ENCODE measurements around the gene DAAM1. TPM values are rescaled to one million over a fixed set of nuclear protein-coding genes. Genes with fewer than 3 reads are reported as not detected.

The DAAM1 gene
- total RNA-seq, 2 experiments from 2014 or later = 30.1 to 72.8 TPM

GRCh38 chr14:59265808-59266207 is 77.3 kb downstream of the DAAM1 start:
- no peak overlapping the region for H2AFZ ChIP-seq (ENCODE audit: low read length)
- CTCF ChIA-PET (ENCODE audit: unreplicated experiment) = no interaction called here
- BruUV-seq (replicated peaks) = no TSS peak

GRCh38 chr14:59267046-59267445 is 78.6 kb downstream of the DAAM1 start:
- Histone ChIP-seq H3K27ac (ENCODE audit: low read depth, low read length, poor library complexity, severe bottlenecking) (no peak overlapping the region), H3K4me2 (ENCODE audit: low read length) (no peak overlapping the region), H3K36me3 (ENCODE audit: insufficient read depth, low read length) (peaks cover 84% of the 10 kb centered on the region), H4K20me1 (ENCODE audit: insufficient read depth, low read length) (no peaks in the 10 kb centered on the region), H3K79me2 (ENCODE audit: insufficient read depth, low read depth, low read length) (peaks cover 2% of the 10 kb centered on the region; the same call in 1 of the 2 replicates), H3K9me2 (ENCODE audit: insufficient read depth, low read length) (no peaks in the 10 kb centered on the region), H3K4me1 (ENCODE audit: insufficient read depth, low read length, poor library complexity, severe bottlenecking) (peaks cover 13% of the 10 kb centered on the region), H3K4me3 (ENCODE audit: low read depth, low read length, poor library complexity, severe bottlenecking) (no peak overlapping the region), H2AFZ (ENCODE audit: low read length) (no peak overlapping the region), H3K9me3 (ENCODE audit: low read length) (no peaks in the 10 kb centered on the region)
- TF ChIP-seq CTCF (conservative IDR thresholded peaks at IDR 0.05; ENCODE audit: low read length) (no peak), EZH2phosphoT487 (IDR thresholded peaks at IDR 0.05; ENCODE audit: borderline replicate concordance, low read depth, low read length) (no peak)
- no peak for DNase-seq (ENCODE audit: low spot score)
- POLR2A ChIA-PET = interaction anchor here (0.6 to 1.2 kb wide), 4 partner anchors 11 to 123 kb away, joined by 3 read pairs; no protein-coding TSS in a partner anchor
- CTCF ChIA-PET (ENCODE audit: unreplicated experiment) = no interaction called here
- intact Hi-C loops (cut with micrococcal nuclease; ENCODE audit: unreplicated experiment) = no loop called here
- no TSS peak for BruUV-seq (replicated peaks)

More at GRCh38 chr14:59265808-59266207, 77.3 kb downstream of the DAAM1 start:
- Histone ChIP-seq H3K9me3 (ENCODE audit: low read length) (no peaks in the 10 kb centered on the region), H3K4me1 (ENCODE audit: insufficient read depth, low read length, poor library complexity, severe bottlenecking) (peaks cover 13% of the 10 kb centered on the region), H3K9me2 (ENCODE audit: insufficient read depth, low read length) (no peaks in the 10 kb centered on the region), H3K36me3 (ENCODE audit: insufficient read depth, low read length) (peaks cover 81% of the 10 kb centered on the region), H3K79me2 (ENCODE audit: insufficient read depth, low read depth, low read length) (peaks cover 9% of the 10 kb centered on the region; the same call in 1 of the 2 replicates), H3K4me3 (ENCODE audit: low read depth, low read length, poor library complexity, severe bottlenecking) (no peak overlapping the region), H4K20me1 (ENCODE audit: insufficient read depth, low read length) (no peaks in the 10 kb centered on the region), H3K4me2 (ENCODE audit: low read length) (no peak overlapping the region), H3K27ac (ENCODE audit: low read depth, low read length, poor library complexity, severe bottlenecking) (no peak overlapping the region)
- no peak for TF ChIP-seq EZH2phosphoT487 (IDR thresholded peaks at IDR 0.05; ENCODE audit: borderline replicate concordance, low read depth, low read length)
- no peak for TF ChIP-seq CTCF (conservative IDR thresholded peaks at IDR 0.05; ENCODE audit: low read length)
- POLR2A ChIA-PET = interaction anchor here (0.7 to 1.8 kb wide), 4 partner anchors 9 to 968 kb away, joined by 3 to 7 read pairs (median 4); partner anchors contain the start of gene ARID4A
- DNase-seq (ENCODE audit: low spot score) = no peak
- intact Hi-C loops (cut with micrococcal nuclease; ENCODE audit: unreplicated experiment) = no loop called here

GRCh38 chr14:59268011-59268410 is 79.5 kb downstream of the DAAM1 start:
- no TSS peak for BruUV-seq (replicated peaks)
- Histone ChIP-seq H3K36me3 (ENCODE audit: insufficient read depth, low read length) (peaks cover 79% of the 10 kb centered on the region), H3K27ac (ENCODE audit: low read depth, low read length, poor library complexity, severe bottlenecking) (no peak overlapping the region), H3K4me1 (ENCODE audit: insufficient read depth, low read length, poor library complexity, severe bottlenecking) (peaks cover 13% of the 10 kb centered on the region), H2AFZ (ENCODE audit: low read length) (no peak overlapping the region), H3K4me3 (ENCODE audit: low read depth, low read length, poor library complexity, severe bottlenecking) (no peak overlapping the region), H3K4me2 (ENCODE audit: low read length) (no peak overlapping the region), H3K9me2 (ENCODE audit: insufficient read depth, low read length) (no peaks in the 10 kb centered on the region), H4K20me1 (ENCODE audit: insufficient read depth, low read length) (no peaks in the 10 kb centered on the region), H3K9me3 (ENCODE audit: low read length) (no peaks in the 10 kb centered on the region), H3K79me2 (ENCODE audit: insufficient read depth, low read depth, low read length) (no peaks in the 10 kb centered on the region)
- DNase-seq (ENCODE audit: low spot score) = no peak
- TF ChIP-seq CTCF (conservative IDR thresholded peaks at IDR 0.05; ENCODE audit: low read length) = no peak
- TF ChIP-seq EZH2phosphoT487 (IDR thresholded peaks at IDR 0.05; ENCODE audit: borderline replicate concordance, low read depth, low read length) = no peak
- ChIA-PET POLR2A (interaction anchor here (0.6 to 1.2 kb wide), 4 partner anchors 11 to 100 kb away, joined by 3 to 8 read pairs (median 4); no protein-coding TSS in a partner anchor), CTCF (ENCODE audit: unreplicated experiment) (no interaction called here)
- intact Hi-C loops (cut with micrococcal nuclease; ENCODE audit: unreplicated experiment) = no loop called here

All from OCI-LY7 (cell line).